ENCODE data around the gene GOLGA6C. TPM values are rescaled to one million over a fixed set of nuclear protein-coding genes. Genes with fewer than 3 reads are reported as not detected.
"Not testable (repeated sequence)": the region's sequence is repeated elsewhere in the genome, so short reads cannot be mapped to it uniquely, and the experiment has no call there.

GOLGA6C gene
- total and polyA plus RNA-seq, 9 of the 15 experiments (the other 6 are each of a cell fraction or from before 2014, with no cell fraction given) = not detected

DNA sequence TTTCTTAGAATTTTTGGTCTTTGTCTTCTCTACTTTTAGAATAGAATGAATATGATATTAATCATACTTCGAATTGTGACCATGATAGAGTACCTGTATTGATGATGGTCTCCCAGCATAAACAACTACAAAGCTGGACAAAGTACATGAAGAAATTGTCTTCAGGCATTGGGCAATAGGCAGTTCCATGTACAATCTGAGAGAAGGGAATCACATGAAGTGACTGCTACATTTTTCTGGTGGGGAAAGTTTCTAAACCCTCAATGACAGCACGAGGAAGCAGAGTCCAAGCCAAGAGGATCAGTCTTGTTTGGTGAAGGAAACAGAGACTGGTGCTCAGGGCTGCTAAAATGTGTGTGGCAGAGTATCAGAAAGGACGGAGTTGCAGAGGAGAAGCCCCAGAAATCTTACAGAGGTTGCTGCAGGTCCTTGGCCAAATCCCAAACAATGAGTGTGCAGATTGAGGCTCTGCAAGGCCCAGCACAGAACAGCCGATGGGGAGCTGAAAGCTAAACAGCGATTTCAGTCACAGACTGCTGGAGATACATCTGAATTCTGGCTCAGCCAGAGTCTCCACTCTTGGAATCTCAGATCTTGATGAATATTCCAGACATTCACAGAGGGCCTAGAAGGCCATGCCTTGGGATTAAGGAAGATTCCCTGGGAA lies 61.2 kb downstream of the GOLGA6C start:
- H2AFZ ChIP-seq (ENCODE audit: low read depth, low read length); H3K4me1 ChIP-seq (replicated peaks in 1 of 2; ENCODE audit: control insufficient read depth in 2 of 2, insufficient read depth in 2 of 2, low read length in 2 of 2); H3K9me3 ChIP-seq (replicated peaks; ENCODE audit: control insufficient read depth, insufficient read depth, low read depth, low read length); H3K27me3 ChIP-seq (ENCODE audit: control insufficient read depth in 2 of 2, insufficient read depth in 2 of 2, low read length in 2 of 2); H4K20me1 ChIP-seq (replicated peaks; ENCODE audit: control insufficient read depth, insufficient read depth, low read length); H3K9me1 ChIP-seq (ENCODE audit: control insufficient read depth, insufficient read depth, low read length); CTCF ChIA-PET (ENCODE audit: low intra/inter-chr PET ratio); H3K4me3 ChIP-seq; H3K36me3 ChIP-seq (ENCODE audit: control insufficient read depth, insufficient read depth, low read length); H3K4me2 ChIP-seq (ENCODE audit: insufficient read depth, low read length); FAIRE-seq; intact Hi-C loops (cut with micrococcal nuclease); POLR2A ChIA-PET; H3K79me2 ChIP-seq (ENCODE audit: control insufficient read depth, insufficient read depth, low read length); BruUV-seq (replicated peaks); H3K27ac ChIP-seq (ENCODE audit: extremely low read depth, low read depth, low read length); TF ChIP-seq CEBPG (CRISPR knock-in tag; IDR thresholded peaks at IDR 0.05): not testable (repeated sequence)
- H3K9ac ChIP-seq (ENCODE audit: insufficient read depth in 1 of 2, low read depth in 2 of 2, low read length in 2 of 2) = peak overlapping the region in 1 of 2 experiments; percentile 45; a peak in 1 of 4 replicates
- TF ChIP-seq CEBPG (tag; conservative IDR thresholded peaks at IDR 0.05 in 1 of 2, IDR thresholded peaks at IDR 0.05 in 1 of 2) = peak; percentile 20 to 84; a peak in 2 of 4 replicates
- 0 out of 2 replicates have a peak, but pooled peaks have one; percentile 10 for TF ChIP-seq MAFF (IDR thresholded peaks at IDR 0.05; ENCODE audit: low read length)
- TF ChIP-seq CEBPB (tag; IDR thresholded peaks at IDR 0.05) = peak; percentile 61; the same call in 1 of the 2 replicates
- peak; percentile 46; the same call in 1 of the 2 replicates for TF ChIP-seq NFIC (IDR thresholded peaks at IDR 0.05)
- peak; percentile 70 for TF ChIP-seq ZFP36 (IDR thresholded peaks at IDR 0.05; ENCODE audit: low read depth, low read length, partially characterized antibody)
- TF ChIP-seq RCOR1 (IDR thresholded peaks at IDR 0.05; ENCODE audit: borderline replicate concordance in 1 of 2, low read depth in 2 of 2, low read length in 2 of 2) = 0 out of 4 replicates have a peak, but pooled peaks of 1 of the 2 experiments have one; percentile 6
- peak; percentile 62 for TF ChIP-seq NFE2 (IDR thresholded peaks at IDR 0.05; ENCODE audit: low read depth)
- in situ Hi-C loops (cut with MboI) = loop anchor here (10.0 kb wide), 1 partner anchor 615 kb away; no protein-coding TSS in a partner anchor
- peak; percentile 29; the same call in 1 of the 3 replicates for ATAC-seq
- DNase-seq (ENCODE audit: extremely low read depth in 1 of 4, low spot score in 3 of 4) = peak in 1 of 4 experiments; percentile 11
- WGBS (ENCODE audit: insufficient coverage, low coverage, missing lambda C conversion rate) = 5% methylated on average over 5 of the region's 5 CpGs

Small RNAs within 50 kb of the gene (small RNA-seq; reads per million reads assigned to genes)
- gene AC068338.1 (not detected), gene RN7SL327P (not detected), gene RN7SL489P (not detected)

Other genes with a start within 250 kb of the GOLGA6C start
- 16.3 and 17.1 TPM in 2 replicates for gene PPCDC, start 234.7 kb upstream of the GOLGA6C start, total RNA-seq (2014; rRNA removed)
- gene PPCDC, start 234.7 kb upstream of the GOLGA6C start, total RNA-seq (2014; rRNA removed; fragmentation: Illumina TruSeq; extraction: Trizol) = 6.4 and 10.9 TPM in 2 replicates
- gene PPCDC, start 234.7 kb upstream of the GOLGA6C start, total RNA-seq (2015; rRNA removed; fragmentation: Illumina TruSeq; extraction: Trizol) = 9.7 and 13.5 TPM in 2 replicates
- 15.2 and 16.7 TPM in 2 replicates for gene PPCDC, start 234.7 kb upstream of the GOLGA6C start, total RNA-seq (2021)
- gene PPCDC, start 234.7 kb upstream of the GOLGA6C start, polyA plus RNA-seq (2011; rRNA removed) = 16.7 and 17.9 TPM in 2 replicates
- gene PPCDC, start 234.7 kb upstream of the GOLGA6C start, polyA plus RNA-seq (2014; fragmentation: Illumina TruSeq; extraction: Trizol) = 21.7 and 24.9 TPM in 2 replicates
- gene PPCDC, start 234.7 kb upstream of the GOLGA6C start, polyA plus RNA-seq (2014; fragmentation: Nextera tagmentation; extraction: Ambion mirVana) = 10 to 100 TPM; 50.0 to 53.6 TPM
- gene PPCDC, start 234.7 kb upstream of the GOLGA6C start, polyA plus RNA-seq (2014; rRNA removed) = 34.8 and 41.6 TPM in 2 replicates
- gene C15orf39, start 56.5 kb upstream of the GOLGA6C start, total RNA-seq (2014; rRNA removed) = 8.7 and 14.4 TPM in 2 replicates
- 1.6 and 2.6 TPM in 2 replicates for gene C15orf39, start 56.5 kb upstream of the GOLGA6C start, total RNA-seq (2014; rRNA removed; fragmentation: Illumina TruSeq; extraction: Trizol)
- 4.4 and 5.2 TPM in 2 replicates for gene C15orf39, start 56.5 kb upstream of the GOLGA6C start, total RNA-seq (2015; rRNA removed; fragmentation: Illumina TruSeq; extraction: Trizol)
- 29.8 and 34.1 TPM in 2 replicates for gene C15orf39, start 56.5 kb upstream of the GOLGA6C start, total RNA-seq (2021)
- 1.9 and 6.4 TPM in 2 replicates for gene C15orf39, start 56.5 kb upstream of the GOLGA6C start, polyA plus RNA-seq (2011; rRNA removed)
- gene C15orf39, start 56.5 kb upstream of the GOLGA6C start, polyA plus RNA-seq (2014; fragmentation: Illumina TruSeq; extraction: Trizol) = 11.3 and 17.1 TPM in 2 replicates
- under 1 TPM; 0.31 to 0.60 TPM for gene C15orf39, start 56.5 kb upstream of the GOLGA6C start, polyA plus RNA-seq (2014; fragmentation: Nextera tagmentation; extraction: Ambion mirVana)
- gene C15orf39, start 56.5 kb upstream of the GOLGA6C start, polyA plus RNA-seq (2014; rRNA removed) = 7.4 and 7.9 TPM in 2 replicates
- gene GOLGA6D, start 24.5 kb downstream of the GOLGA6C start, total RNA-seq (2014; rRNA removed) = not detected in 2 replicates
- gene GOLGA6D, start 24.5 kb downstream of the GOLGA6C start, total RNA-seq (2014; rRNA removed; fragmentation: Illumina TruSeq; extraction: Trizol) = not detected in 2 replicates
- not detected in 2 replicates for gene GOLGA6D, start 24.5 kb downstream of the GOLGA6C start, total RNA-seq (2015; rRNA removed; fragmentation: Illumina TruSeq; extraction: Trizol)
- gene GOLGA6D, start 24.5 kb downstream of the GOLGA6C start, total RNA-seq (2021) = not detected in 2 replicates
- not detected in 2 replicates for gene GOLGA6D, start 24.5 kb downstream of the GOLGA6C start, polyA plus RNA-seq (2011; rRNA removed)
- not detected in 2 replicates for gene GOLGA6D, start 24.5 kb downstream of the GOLGA6C start, polyA plus RNA-seq (2014; fragmentation: Illumina TruSeq; extraction: Trizol)
- not detected for gene GOLGA6D, start 24.5 kb downstream of the GOLGA6C start, polyA plus RNA-seq (2014; fragmentation: Nextera tagmentation; extraction: Ambion mirVana)
- gene GOLGA6D, start 24.5 kb downstream of the GOLGA6C start, polyA plus RNA-seq (2014; rRNA removed) = not detected in 2 replicates
- gene COMMD4, start 77.7 kb downstream of the GOLGA6C start, total RNA-seq (2014; rRNA removed) = 137 and 140 TPM in 2 replicates
- 35.6 and 50.0 TPM in 2 replicates for gene COMMD4, start 77.7 kb downstream of the GOLGA6C start, total RNA-seq (2014; rRNA removed; fragmentation: Illumina TruSeq; extraction: Trizol)
- 63.2 and 63.9 TPM in 2 replicates for gene COMMD4, start 77.7 kb downstream of the GOLGA6C start, total RNA-seq (2015; rRNA removed; fragmentation: Illumina TruSeq; extraction: Trizol)
- 104 and 112 TPM in 2 replicates for gene COMMD4, start 77.7 kb downstream of the GOLGA6C start, total RNA-seq (2021)
- gene COMMD4, start 77.7 kb downstream of the GOLGA6C start, polyA plus RNA-seq (2011; rRNA removed) = 77.1 and 77.6 TPM in 2 replicates
- gene COMMD4, start 77.7 kb downstream of the GOLGA6C start, polyA plus RNA-seq (2014; fragmentation: Illumina TruSeq; extraction: Trizol) = 43.9 and 64.1 TPM in 2 replicates
- gene COMMD4, start 77.7 kb downstream of the GOLGA6C start, polyA plus RNA-seq (2014; fragmentation: Nextera tagmentation; extraction: Ambion mirVana) = 10 to 100 TPM; 20.4 to 39.2 TPM
- gene COMMD4, start 77.7 kb downstream of the GOLGA6C start, polyA plus RNA-seq (2014; rRNA removed) = 124 and 138 TPM in 2 replicates
- gene NEIL1, start 88.7 kb downstream of the GOLGA6C start, total RNA-seq (2014; rRNA removed) = 2.5 and 3.2 TPM in 2 replicates
- 0.80 and 1.4 TPM in 2 replicates for gene NEIL1, start 88.7 kb downstream of the GOLGA6C start, total RNA-seq (2014; rRNA removed; fragmentation: Illumina TruSeq; extraction: Trizol)
- 1.6 and 2.4 TPM in 2 replicates for gene NEIL1, start 88.7 kb downstream of the GOLGA6C start, total RNA-seq (2015; rRNA removed; fragmentation: Illumina TruSeq; extraction: Trizol)
- 3.7 and 4.9 TPM in 2 replicates for gene NEIL1, start 88.7 kb downstream of the GOLGA6C start, total RNA-seq (2021)
- gene NEIL1, start 88.7 kb downstream of the GOLGA6C start, polyA plus RNA-seq (2011; rRNA removed) = 4.3 and 6.1 TPM in 2 replicates
- gene NEIL1, start 88.7 kb downstream of the GOLGA6C start, polyA plus RNA-seq (2014; fragmentation: Illumina TruSeq; extraction: Trizol) = 1.7 and 3.1 TPM in 2 replicates
- gene NEIL1, start 88.7 kb downstream of the GOLGA6C start, polyA plus RNA-seq (2014; fragmentation: Nextera tagmentation; extraction: Ambion mirVana) = under 1 TPM; 0.14 to 0.28 TPM
- gene NEIL1, start 88.7 kb downstream of the GOLGA6C start, polyA plus RNA-seq (2014; rRNA removed) = 4.0 and 7.1 TPM in 2 replicates
- gene MAN2C1, start 110.3 kb downstream of the GOLGA6C start, total RNA-seq (2014; rRNA removed) = 57.9 and 67.5 TPM in 2 replicates
- 27.9 and 31.6 TPM in 2 replicates for gene MAN2C1, start 110.3 kb downstream of the GOLGA6C start, total RNA-seq (2014; rRNA removed; fragmentation: Illumina TruSeq; extraction: Trizol)
- 40.2 and 42.5 TPM in 2 replicates for gene MAN2C1, start 110.3 kb downstream of the GOLGA6C start, total RNA-seq (2015; rRNA removed; fragmentation: Illumina TruSeq; extraction: Trizol)
- 113 and 120 TPM in 2 replicates for gene MAN2C1, start 110.3 kb downstream of the GOLGA6C start, total RNA-seq (2021)
- 39.9 and 91.5 TPM in 2 replicates for gene MAN2C1, start 110.3 kb downstream of the GOLGA6C start, polyA plus RNA-seq (2011; rRNA removed)
- 38.4 and 56.1 TPM in 2 replicates for gene MAN2C1, start 110.3 kb downstream of the GOLGA6C start, polyA plus RNA-seq (2014; fragmentation: Illumina TruSeq; extraction: Trizol)
- 1 to 10 TPM; 2.0 TPM for gene MAN2C1, start 110.3 kb downstream of the GOLGA6C start, polyA plus RNA-seq (2014; fragmentation: Nextera tagmentation; extraction: Ambion mirVana)
- gene MAN2C1, start 110.3 kb downstream of the GOLGA6C start, polyA plus RNA-seq (2014; rRNA removed) = 101 and 141 TPM in 2 replicates
- gene SIN3A, start 193.4 kb downstream of the GOLGA6C start, total RNA-seq (2014; rRNA removed) = 21.1 and 25.5 TPM in 2 replicates
- 25.3 and 29.0 TPM in 2 replicates for gene SIN3A, start 193.4 kb downstream of the GOLGA6C start, total RNA-seq (2014; rRNA removed; fragmentation: Illumina TruSeq; extraction: Trizol)
- 23.7 and 25.7 TPM in 2 replicates for gene SIN3A, start 193.4 kb downstream of the GOLGA6C start, total RNA-seq (2015; rRNA removed; fragmentation: Illumina TruSeq; extraction: Trizol)
- gene SIN3A, start 193.4 kb downstream of the GOLGA6C start, total RNA-seq (2021) = 58.0 and 70.3 TPM in 2 replicates
- 25.2 and 37.3 TPM in 2 replicates for gene SIN3A, start 193.4 kb downstream of the GOLGA6C start, polyA plus RNA-seq (2011; rRNA removed)
- gene SIN3A, start 193.4 kb downstream of the GOLGA6C start, polyA plus RNA-seq (2014; fragmentation: Illumina TruSeq; extraction: Trizol) = 36.5 and 37.0 TPM in 2 replicates
- gene SIN3A, start 193.4 kb downstream of the GOLGA6C start, polyA plus RNA-seq (2014; fragmentation: Nextera tagmentation; extraction: Ambion mirVana) = 10 to 100 TPM; 11.1 to 11.9 TPM
- 25.4 and 30.6 TPM in 2 replicates for gene SIN3A, start 193.4 kb downstream of the GOLGA6C start, polyA plus RNA-seq (2014; rRNA removed)